ENCODE measurements around the gene DCBLD2. TPM values are rescaled to one million over a fixed set of nuclear protein-coding genes. Genes with fewer than 3 reads are reported as not detected.

The DCBLD2 gene
- total and polyA plus RNA-seq, 2 experiments from 2014 or later = 16.8 to 27.9 TPM

DNA sequence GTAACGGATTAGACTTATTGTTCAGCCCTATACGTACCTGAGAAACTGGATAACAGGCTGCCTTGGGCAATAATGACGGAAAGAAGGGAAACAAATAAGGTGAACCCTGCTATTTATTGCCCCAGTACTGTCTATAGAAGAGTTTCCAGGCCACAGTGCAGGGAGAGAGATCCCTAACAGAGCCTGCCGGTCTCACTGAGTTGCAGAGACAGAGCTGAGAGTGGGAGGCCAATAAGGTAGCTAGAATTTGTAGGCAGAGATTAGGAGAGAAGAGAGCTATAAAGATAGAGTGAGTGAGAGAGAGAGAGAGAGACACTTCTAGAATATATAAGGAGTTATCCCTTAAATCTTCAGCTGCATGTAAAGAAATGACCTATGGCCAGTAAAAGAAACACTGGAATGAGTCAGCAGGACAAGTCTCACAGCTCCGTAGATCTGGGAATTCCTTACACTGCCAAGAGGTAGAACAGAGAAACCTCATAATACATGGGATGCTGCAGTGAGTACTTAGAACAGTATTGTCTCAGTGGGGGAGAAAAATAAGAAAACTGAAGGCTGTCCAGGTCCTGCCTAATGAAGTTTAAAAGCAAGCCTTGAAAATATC lies 86.6 kb downstream of the DCBLD2 start:
- H3K79me2 ChIP-seq = no peaks in the 10 kb centered on the region
- no peaks in the 10 kb centered on the region for H3K4me1 ChIP-seq (ENCODE audit: insufficient read depth)
- no peaks in the 10 kb centered on the region for H3K9me3 ChIP-seq (ENCODE audit: low read depth)
- H2AFZ ChIP-seq = no peak overlapping the region
- no peak overlapping the region for H3K4me3 ChIP-seq
- TF ChIP-seq EZH2phosphoT487 (IDR thresholded peaks at IDR 0.05; ENCODE audit: low read depth, severe bottlenecking, unreplicated experiment) = no peak
- TF ChIP-seq, protein P1, sequence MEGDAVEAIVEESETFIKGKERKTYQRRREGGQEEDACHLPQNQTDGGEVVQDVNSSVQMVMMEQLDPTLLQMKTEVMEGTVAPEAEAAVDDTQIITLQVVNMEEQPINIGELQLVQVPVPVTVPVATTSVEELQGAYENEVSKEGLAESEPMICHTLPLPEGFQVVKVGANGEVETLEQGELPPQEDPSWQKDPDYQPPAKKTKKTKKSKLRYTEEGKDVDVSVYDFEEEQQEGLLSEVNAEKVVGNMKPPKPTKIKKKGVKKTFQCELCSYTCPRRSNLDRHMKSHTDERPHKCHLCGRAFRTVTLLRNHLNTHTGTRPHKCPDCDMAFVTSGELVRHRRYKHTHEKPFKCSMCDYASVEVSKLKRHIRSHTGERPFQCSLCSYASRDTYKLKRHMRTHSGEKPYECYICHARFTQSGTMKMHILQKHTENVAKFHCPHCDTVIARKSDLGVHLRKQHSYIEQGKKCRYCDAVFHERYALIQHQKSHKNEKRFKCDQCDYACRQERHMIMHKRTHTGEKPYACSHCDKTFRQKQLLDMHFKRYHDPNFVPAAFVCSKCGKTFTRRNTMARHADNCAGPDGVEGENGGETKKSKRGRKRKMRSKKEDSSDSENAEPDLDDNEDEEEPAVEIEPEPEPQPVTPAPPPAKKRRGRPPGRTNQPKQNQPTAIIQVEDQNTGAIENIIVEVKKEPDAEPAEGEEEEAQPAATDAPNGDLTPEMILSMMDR (IDR thresholded peaks at IDR 0.05; ENCODE audit: poor library complexity) = no peak
- no peak for TF ChIP-seq EZH2 (IDR thresholded peaks at IDR 0.05; ENCODE audit: borderline replicate concordance)
- peak overlapping the region; percentile 12 for H3K27ac ChIP-seq
- H3K27me3 ChIP-seq = no peaks in the 10 kb centered on the region
- no peaks in the 10 kb centered on the region for H4K20me1 ChIP-seq (ENCODE audit: insufficient read depth, poor library complexity, severe bottlenecking)
- WGBS (ENCODE audit: low lambda C conversion rate, missing lambda C conversion rate) = 49% methylated on average over 5 of the region's 5 CpGs
- no peaks in the 10 kb centered on the region for H3K36me3 ChIP-seq (replicated peaks; ENCODE audit: insufficient read depth, low read depth)
- peak overlapping the region; percentile 14 for H3K4me2 ChIP-seq
- H3K9me2 ChIP-seq (replicated peaks; ENCODE audit: insufficient read depth) = no peaks in the 10 kb centered on the region
- peak; percentile 35 for DNase-seq (ENCODE audit: low spot score)

DNA sequence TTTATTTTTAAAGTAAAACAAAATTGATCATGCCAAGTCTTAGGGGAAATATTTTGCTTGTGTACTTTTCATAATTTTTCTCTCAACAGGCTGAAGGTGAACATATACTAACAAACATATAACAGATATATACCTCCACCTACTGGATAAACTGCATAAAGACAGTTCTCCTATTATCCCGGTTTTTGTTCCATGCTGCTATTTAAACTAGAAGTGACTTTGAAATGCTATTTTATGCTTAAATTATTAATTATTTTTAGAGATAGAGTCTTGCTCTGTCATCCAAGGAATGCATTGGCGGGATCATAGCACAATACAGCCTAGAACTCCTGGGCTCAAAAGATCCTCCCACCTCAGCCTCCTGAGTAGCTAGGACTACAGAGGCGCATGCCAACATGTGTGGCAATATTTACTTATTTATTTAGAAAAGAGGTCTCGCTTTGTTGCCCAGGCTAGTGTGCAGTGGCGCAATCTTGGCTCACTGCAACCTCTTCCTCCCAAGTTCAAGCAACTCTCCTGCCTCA lies 88.6 kb downstream of the DCBLD2 start:
- Histone ChIP-seq H4K20me1 (ENCODE audit: insufficient read depth, poor library complexity, severe bottlenecking) (no peaks in the 10 kb centered on the region), H3K27ac (no peak overlapping the region), H3K79me2 (no peaks in the 10 kb centered on the region), H3K27me3 (no peaks in the 10 kb centered on the region), H3K9me2 (replicated peaks; ENCODE audit: insufficient read depth) (no peaks in the 10 kb centered on the region), H3K36me3 (replicated peaks; ENCODE audit: insufficient read depth, low read depth) (no peaks in the 10 kb centered on the region), H3K9me3 (ENCODE audit: low read depth) (no peaks in the 10 kb centered on the region), H2AFZ (no peak overlapping the region), H3K4me1 (ENCODE audit: insufficient read depth) (no peaks in the 10 kb centered on the region), H3K4me3 (no peak overlapping the region), H3K4me2 (no peak overlapping the region)
- DNase-seq (ENCODE audit: low spot score) = peak; percentile 26
- WGBS (ENCODE audit: low lambda C conversion rate, missing lambda C conversion rate) = 62% methylated on average over 5 of the region's 5 CpGs
- TF ChIP-seq EZH2phosphoT487 (IDR thresholded peaks at IDR 0.05; ENCODE audit: low read depth, severe bottlenecking, unreplicated experiment) (no peak), EZH2 (IDR thresholded peaks at IDR 0.05; ENCODE audit: borderline replicate concordance) (no peak)
- TF ChIP-seq, protein P1 (IDR thresholded peaks at IDR 0.05; ENCODE audit: poor library complexity) = peak; percentile 80

DNA sequence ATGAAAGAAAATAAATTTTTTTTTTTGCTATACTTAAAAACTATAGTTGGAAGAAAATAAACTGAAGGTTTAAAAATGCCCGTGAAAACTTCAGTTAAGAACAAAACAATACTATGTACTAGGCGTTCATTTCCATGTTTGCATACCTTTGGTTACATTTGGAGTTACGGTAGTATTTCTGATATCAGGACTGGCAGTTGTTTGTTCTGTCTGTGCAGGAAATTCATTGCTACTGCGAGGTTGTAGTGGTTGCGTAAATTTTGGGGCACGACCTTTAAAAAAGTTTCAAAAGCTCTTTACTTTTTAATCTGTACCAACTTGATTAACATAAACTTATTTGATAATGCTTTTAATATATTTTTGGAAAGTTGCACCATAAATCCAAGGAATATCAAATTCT lies 90.4 kb downstream of the DCBLD2 start:
- Histone ChIP-seq H3K79me2 (no peaks in the 10 kb centered on the region), H3K9me3 (ENCODE audit: low read depth) (no peaks in the 10 kb centered on the region), H3K4me1 (ENCODE audit: insufficient read depth) (no peaks in the 10 kb centered on the region), H3K27ac (no peak overlapping the region), H3K4me3 (no peak overlapping the region), H3K36me3 (replicated peaks; ENCODE audit: insufficient read depth, low read depth) (no peaks in the 10 kb centered on the region), H2AFZ (no peak overlapping the region), H3K4me2 (no peak overlapping the region), H3K9me2 (replicated peaks; ENCODE audit: insufficient read depth) (no peaks in the 10 kb centered on the region), H3K27me3 (no peaks in the 10 kb centered on the region), H4K20me1 (ENCODE audit: insufficient read depth, poor library complexity, severe bottlenecking) (no peaks in the 10 kb centered on the region)
- WGBS (ENCODE audit: low lambda C conversion rate, missing lambda C conversion rate) = 73% methylated on average over 6 of the region's 6 CpGs
- TF ChIP-seq EZH2phosphoT487 (IDR thresholded peaks at IDR 0.05; ENCODE audit: low read depth, severe bottlenecking, unreplicated experiment) = no peak
- TF ChIP-seq EZH2 (IDR thresholded peaks at IDR 0.05; ENCODE audit: borderline replicate concordance) = no peak
- TF ChIP-seq, protein P1 (IDR thresholded peaks at IDR 0.05; ENCODE audit: poor library complexity) = no peak
- no peak for DNase-seq (ENCODE audit: low spot score)

All from hepatocyte (in vitro differentiated cells).